GM18520 (cell line): ENCODE results near the gene TMEM176B.
A peak's percentile ranks its signal among the peaks of the same experiment; 100 is the strongest.
"Not testable (repeated sequence)": the region's sequence is repeated elsewhere in the genome, so short reads cannot be mapped to it uniquely, and the experiment has no call there.

Experiments used
- ATAC-seq: cut with Tn5 transposase; IDR thresholded peaks from one replicate; pipeline ENCODE4 v1.9.1; 2021; ENCODE audit not compliant: unreplicated experiment

Gene TMEM176B

GRCh38 chr7:150791746-150792452, 8.3 kb downstream of the TMEM176B start:
- no peak for ATAC-seq

DNA sequence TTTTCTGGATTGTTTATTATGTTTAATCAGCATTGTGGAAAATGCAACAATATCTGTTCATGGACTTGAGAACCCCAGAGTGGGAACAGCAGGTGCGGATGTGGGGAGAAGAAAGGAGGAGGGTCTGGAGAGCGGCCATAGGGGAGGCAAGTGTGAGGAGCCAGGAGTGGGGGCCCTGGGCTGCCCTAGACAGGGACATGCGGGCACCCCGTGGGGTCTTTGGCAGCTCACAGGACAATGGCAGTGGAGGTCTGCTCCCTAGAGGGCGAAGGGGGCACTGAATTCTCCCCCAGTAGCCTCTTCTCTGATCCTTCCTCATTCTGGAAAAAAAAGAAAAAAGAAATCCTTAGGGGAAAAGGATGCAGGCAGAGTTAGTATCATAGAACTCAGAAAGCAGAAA, 8.9 kb downstream of the TMEM176B start:
- no peak for ATAC-seq

- ATAC-seq, result no peak
Measured at GRCh38 chr7:150790416-150791075, 9.6 kb downstream of the TMEM176B start.

GRCh38 chr7:150788474-150789269, 11.5 kb downstream of the TMEM176B start:
- ATAC-seq, result no peak

- no peak for ATAC-seq
Measured at GRCh38 chr7:150787321-150788281, 12.6 kb downstream of the TMEM176B start.

GRCh38 chr7:150784954-150785353, 15.2 kb downstream of the TMEM176B start:
- ATAC-seq, result no peak

DNA sequence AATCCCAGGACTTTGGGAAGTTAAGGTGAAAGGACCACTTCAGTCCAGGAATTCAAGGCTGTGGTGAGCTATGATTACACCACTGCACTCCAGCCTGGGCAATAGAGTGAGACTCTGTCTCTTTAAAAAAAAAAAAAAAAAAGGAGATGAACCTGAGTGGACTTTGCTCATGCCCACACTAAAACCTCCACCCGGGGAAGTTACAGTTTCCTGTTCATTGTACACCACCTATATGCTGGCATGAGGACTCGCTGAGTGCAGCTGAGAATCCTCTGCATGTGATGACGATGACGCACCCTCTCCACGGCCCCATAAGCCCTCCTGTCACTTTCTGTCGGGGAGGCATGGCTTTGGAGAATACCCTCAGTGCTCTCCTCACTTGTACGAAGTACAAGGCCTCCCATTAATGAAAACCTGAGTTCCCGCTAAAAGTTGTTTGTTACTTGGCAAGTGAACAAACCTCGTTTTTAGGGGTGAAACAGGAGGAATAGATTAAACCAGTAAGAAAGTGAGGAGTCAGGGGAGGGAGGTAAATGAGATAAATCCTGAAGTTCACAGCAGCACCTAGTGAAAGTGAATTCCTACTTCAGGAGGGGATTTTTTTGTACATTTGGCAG, 15.9 kb downstream of the TMEM176B start:
- ATAC-seq, result peak; percentile 56

- no peak for ATAC-seq
Measured at GRCh38 chr7:150781961-150782360, 18.2 kb downstream of the TMEM176B start.

- no peak for ATAC-seq
Measured at GRCh38 chr7:150781103-150781502, 19.1 kb downstream of the TMEM176B start.

- ATAC-seq, result no peak
Measured at GRCh38 chr7:150780292-150780691, 19.9 kb downstream of the TMEM176B start.

DNA sequence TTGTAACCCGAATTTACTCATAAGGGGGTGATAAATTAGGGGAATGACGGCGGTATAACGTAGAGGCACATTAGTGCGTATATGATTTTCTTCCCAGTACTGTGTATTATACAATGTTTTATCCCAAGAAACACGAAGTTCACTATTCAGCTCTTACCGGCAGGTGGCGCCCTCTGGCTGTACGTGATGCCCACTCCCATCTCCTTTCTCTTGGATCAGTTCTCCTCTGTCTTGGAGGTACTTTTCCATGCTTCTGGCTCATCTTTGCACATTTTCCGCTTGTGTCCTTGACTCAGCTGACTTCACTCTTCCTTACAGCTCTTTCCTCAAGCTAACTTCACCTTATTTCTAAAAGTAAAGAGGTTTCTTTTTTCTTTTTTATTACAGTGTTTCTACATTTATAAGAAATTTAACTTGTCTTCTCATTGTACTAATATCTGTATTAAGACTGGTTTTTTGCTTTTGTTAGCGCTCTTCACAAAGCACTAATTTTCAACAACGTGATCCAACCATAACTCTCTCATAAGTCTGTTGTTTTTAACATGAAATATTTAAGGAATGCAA, 21.3 kb downstream of the TMEM176B start:
- ATAC-seq, result peak; percentile 41

DNA sequence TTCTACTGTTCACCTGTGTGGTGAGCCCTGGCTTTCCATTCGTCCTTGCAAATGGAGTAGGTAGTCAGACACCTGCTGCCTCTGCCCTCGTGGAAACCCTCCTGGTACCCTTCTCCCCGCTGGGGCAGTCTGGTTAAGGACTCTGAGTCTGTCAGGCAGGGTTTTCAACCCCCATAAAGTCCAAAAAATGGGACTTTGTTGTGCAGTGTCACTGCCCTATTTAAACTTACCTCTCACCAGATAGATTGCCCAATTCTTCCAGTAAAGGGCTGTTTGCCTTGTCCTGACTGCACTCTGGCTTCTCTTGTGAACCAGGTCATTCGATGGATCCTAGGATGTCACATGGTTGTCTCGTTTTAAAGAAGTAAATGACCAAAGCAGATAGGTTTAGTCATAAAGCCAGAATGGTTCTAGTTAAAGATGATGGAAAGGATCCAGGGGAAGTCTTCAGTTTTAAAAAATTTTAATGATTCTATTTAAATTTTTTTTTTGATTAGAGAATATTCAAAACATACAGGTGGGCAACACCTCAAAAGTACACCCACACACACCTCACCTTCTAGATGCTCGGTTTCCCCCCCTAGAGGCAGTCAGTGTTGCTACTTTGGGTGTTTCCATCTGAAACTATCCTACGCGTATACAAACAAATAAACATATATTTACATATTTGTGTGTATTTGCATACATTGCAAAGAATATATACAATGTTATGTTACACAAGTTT, 22.0 kb downstream of the TMEM176B start:
- no peak for ATAC-seq

DNA sequence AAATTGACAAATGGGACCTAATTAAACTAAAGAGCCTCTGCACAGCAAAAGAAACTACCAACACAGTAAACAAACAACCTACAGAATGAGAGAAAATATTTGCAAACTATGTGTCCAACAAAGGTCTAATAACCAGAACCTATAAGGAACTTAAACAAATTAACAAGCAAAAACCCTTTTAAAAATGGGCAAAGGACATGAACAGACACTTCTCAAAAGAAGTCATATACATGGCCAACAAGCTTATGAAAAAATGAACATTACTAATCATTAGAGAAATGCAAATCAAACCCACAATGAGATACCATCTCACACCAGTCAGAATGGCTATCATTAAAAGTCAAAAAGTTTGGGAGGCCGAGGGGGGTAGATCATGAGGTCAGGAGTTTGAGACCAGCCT, 26.0 kb downstream of the TMEM176B start:
- ATAC-seq, result not testable (repeated sequence)

DNA sequence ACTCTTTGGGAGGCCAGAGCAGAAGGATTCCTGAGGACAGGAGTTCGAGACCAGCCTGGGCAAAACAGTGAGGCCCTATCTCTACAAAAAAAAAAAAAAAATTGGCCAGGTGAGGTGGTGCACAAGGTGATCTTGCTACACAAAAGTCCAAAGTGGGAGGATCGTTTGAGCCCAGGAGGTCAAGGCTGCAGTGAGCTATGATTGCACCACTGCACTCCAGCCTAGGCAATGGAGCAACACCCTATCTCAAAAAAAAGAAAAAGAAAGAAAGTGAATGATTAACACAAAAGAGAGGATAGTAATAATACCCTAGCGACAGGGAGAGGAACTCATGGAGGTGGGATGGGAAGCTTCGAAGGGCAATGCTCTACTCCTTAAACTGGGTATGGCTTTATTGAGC, 30.4 kb downstream of the TMEM176B start:
- ATAC-seq, result no peak

- no peak for ATAC-seq
Measured at GRCh38 chr7:150766334-150766709, 33.8 kb downstream of the TMEM176B start.

GRCh38 chr7:150759479-150759878, 40.7 kb downstream of the TMEM176B start:
- no peak for ATAC-seq

GRCh38 chr7:150756858-150757257, 43.3 kb downstream of the TMEM176B start:
- ATAC-seq, result no peak

GRCh38 chr7:150756166-150756565, 44.0 kb downstream of the TMEM176B start:
- ATAC-seq, result no peak

DNA sequence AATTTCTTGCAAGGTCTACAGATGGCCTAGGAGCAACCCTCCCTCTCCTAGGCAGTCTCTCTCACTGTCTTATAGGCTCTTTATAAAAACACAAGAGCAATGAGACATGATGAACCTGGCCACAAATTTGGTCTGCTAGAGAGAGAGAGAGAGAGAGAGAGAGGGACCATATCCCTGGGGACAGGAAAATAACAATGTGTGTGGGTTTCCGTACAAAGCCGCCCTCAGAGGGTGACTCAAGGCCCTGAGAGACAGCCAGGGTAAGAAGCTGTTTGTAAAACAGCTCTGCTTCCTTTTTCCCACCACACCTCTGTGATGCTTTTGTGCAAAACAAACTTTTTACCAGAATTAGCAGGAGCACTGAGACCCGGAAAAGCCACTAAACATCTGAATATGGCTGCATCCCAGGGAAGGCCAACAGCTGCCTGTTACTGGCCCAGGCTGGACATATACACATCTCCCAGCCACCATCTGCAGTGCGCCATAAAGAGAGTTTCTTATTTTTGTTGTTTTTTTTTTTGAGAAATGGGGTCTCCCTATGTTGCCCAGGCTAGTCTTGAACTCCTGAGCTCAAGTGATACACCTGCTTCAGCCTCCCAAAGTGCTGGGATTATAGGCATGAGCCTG, 44.6 kb downstream of the TMEM176B start:
- ATAC-seq, result no peak
